IPS-18c (cell line): Measurements from ENCODE around the gene MUSTN1.

Source experiments
- H3K4me3 ChIP-seq: 2 replicates; pipeline ENCODE4 v1.7.0; 2013; ENCODE audit warnings: low read depth, mild to moderate bottlenecking, low read length, moderate library complexity; ENCODE audit not compliant: insufficient read depth
- H3K9me3 ChIP-seq: one replicate; pipeline ENCODE4 v1.6.1; 2013; ENCODE audit warnings: mild to moderate bottlenecking, low read length, moderate library complexity; ENCODE audit not compliant: control insufficient read depth, insufficient read depth

MUSTN1 gene

DNA sequence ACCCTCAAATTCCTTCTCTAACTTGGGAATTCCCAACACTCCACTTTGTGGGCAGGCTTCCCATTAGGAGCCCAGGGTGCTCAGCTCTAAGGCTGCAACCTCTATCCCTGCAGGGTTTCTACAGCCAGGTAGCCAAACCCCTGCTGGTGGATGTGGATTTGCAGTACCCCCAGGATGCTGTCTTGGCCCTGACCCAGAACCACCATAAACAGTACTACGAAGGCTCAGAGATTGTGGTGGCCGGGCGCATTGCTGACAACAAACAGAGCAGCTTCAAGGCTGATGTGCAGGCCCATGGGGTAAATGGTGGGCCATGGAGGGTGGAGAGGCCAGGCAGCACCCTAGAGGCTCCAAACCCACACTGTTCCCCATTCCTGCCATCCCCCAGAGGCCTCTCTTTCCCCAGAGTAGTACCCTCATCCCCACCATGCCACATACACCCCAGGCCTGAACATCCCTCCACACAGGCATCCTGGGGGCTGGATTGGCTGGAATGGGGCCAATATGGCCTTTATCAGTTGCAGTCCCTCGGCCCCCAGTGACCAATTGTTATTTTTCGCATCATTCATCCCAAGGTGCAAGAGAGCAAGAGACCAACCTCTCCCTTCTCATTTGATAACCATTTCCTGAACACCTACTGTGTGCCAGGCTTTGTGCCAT, 49.8 kb downstream of the MUSTN1 start:
- Histone ChIP-seq H3K4me3 (no peak overlapping the region), H3K9me3 (no peaks in the 10 kb centered on the region)

- H3K4me3 ChIP-seq = no peak overlapping the region
- no peaks in the 10 kb centered on the region for H3K9me3 ChIP-seq
Observed at GRCh38 chr3:52784021-52784621, 50.7 kb downstream of the MUSTN1 start.

DNA sequence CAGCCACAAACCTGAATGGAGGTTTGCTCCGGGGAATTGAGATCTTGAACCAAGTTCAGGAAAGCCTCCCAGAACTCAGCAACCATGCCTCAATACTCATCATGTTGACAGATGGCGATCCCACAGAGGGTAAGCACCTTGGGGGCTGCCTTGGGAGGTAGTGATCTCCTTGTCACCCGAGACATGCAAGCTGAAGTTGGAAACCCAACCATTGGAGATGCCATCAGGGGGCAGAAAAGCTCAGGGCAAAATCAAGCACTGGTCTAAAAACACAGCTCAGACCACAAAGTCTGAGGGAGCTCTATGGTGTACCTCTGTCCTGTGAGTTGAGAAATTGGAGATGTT, 51.6 kb downstream of the MUSTN1 start:
- no peaks in the 10 kb centered on the region for H3K9me3 ChIP-seq
- no peak overlapping the region for H3K4me3 ChIP-seq
